Coronary artery (tissue), 2 donors: ENCODE data around the gene CCPG1.
A peak's percentile ranks its signal among the peaks of the same experiment; 100 is the strongest.

Experiments used
- DNase-seq: peaks from one replicate; pipeline ENCODE4 v3.0.0-alpha.2; 2017; ENCODE audit warnings: low spot score
- H3K27ac ChIP-seq, 2 donors: fragments of 200-600 bp; sonication (generic); one replicate each; pipeline ENCODE4 v1.5.1; 2016 to 2019
- H3K4me3 ChIP-seq: fragments of 200-600 bp; sonication (generic); 2 replicates; pipeline ENCODE4 v1.5.1; 2016; ENCODE audit warnings: mild to moderate bottlenecking, moderate library complexity
- CTCF ChIP-seq: fragments of 200-600 bp; sonication (generic); IDR thresholded peaks from one replicate; pipeline ENCODE4 v1.5.1; 2019; ENCODE audit warnings: antibody characterized with exemption

Gene CCPG1

DNA sequence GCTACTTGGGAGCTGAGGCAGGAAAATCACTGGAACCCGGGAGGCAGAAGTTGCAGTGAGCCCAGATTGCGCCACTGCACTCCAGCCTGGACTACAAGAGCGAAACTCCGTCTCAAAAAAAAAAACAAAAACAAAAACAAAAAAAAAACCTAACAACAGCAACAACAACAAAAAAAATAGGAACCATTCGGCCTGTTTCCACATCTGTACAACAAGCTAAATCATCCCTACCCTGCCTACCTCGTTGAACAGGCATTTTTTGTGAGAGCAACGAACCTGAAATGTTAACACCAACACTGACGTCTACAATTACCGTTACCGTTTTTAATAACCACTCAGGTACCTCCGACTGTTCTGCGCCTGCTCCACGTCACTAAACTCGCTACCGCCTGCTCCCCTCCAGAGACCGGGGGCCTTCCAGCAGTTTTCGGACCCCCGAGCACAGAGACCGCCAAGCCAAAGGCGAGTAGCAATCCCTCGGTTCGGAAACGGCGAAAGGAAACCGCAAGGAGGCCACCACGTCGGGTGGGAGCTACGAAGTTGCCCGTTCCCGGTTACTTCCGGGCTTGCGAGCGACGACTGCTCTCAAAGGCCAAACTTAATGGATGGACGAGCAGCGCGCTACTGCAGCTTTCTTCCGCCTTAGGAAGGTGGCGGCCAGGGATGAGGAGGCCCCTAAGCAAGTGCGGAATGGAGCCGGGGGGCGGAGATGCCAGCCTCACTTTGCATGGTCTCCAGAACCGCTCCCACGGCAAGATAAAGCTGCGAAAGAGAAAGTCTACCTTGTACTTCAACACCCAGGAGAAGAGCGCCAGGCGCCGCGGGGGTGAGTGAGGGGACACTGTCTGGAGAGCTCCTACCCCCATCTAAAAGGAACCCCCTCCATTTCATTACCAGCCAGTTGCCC is 89.3 kb downstream of the CCPG1 start, which contains the start of the genes PIGB and PIGBOS1:
TSS of gene PIGB (plus strand) at position 635 of the 907 bp plus-strand sequence. CDS start at position 664, 29 bp downstream.
TSS of gene PIGBOS1 (minus strand) at position 536 of the 907 bp plus-strand sequence. CDS start 1,331 bp downstream, outside the sequence.
- DNase-seq = peak; percentile 88
- peak within 1 kb of the TSS; percentile 77 for H3K4me3 ChIP-seq
- TF ChIP-seq CTCF = no peak
- peak within 1 kb of the TSS; percentile 85 to 89 for H3K27ac ChIP-seq
